ENCODE results near the gene PRDM16. TPM values are rescaled to one million over a fixed set of nuclear protein-coding genes. Genes with fewer than 3 reads are reported as not detected.

PRDM16 gene
- total RNA-seq, 1 donor from 2014 or later, result not detected

GRCh38 chr1:3128431-3129132, 59.6 kb downstream of the PRDM16 start:
- DNase-seq, result no peak

GRCh38 chr1:3129133-3129490, 60.1 kb downstream of the PRDM16 start:
- no peak for DNase-seq

GRCh38 chr1:3130268-3130667, 61.3 kb downstream of the PRDM16 start:
- DNase-seq, result no peak

GRCh38 chr1:3132660-3133059, 63.7 kb downstream of the PRDM16 start:
- DNase-seq, result no peak

GRCh38 chr1:3133686-3134085, 64.7 kb downstream of the PRDM16 start:
- no peak for DNase-seq

GRCh38 chr1:3134381-3135072, 65.5 kb downstream of the PRDM16 start:
- no peak for DNase-seq

GRCh38 chr1:3135073-3135702, 66.2 kb downstream of the PRDM16 start:
- no peak for DNase-seq

- DNase-seq, result no peak
Observed at GRCh38 chr1:3135744-3136455, 66.9 kb downstream of the PRDM16 start.

GRCh38 chr1:3136532-3136931, 67.5 kb downstream of the PRDM16 start:
- no peak for DNase-seq

- no peak for DNase-seq
Observed at GRCh38 chr1:3137111-3138100, 68.4 kb downstream of the PRDM16 start.

GRCh38 chr1:3138623-3139151, 69.7 kb downstream of the PRDM16 start:
- DNase-seq, result no peak

GRCh38 chr1:3139451-3139852, 70.4 kb downstream of the PRDM16 start:
- no peak for DNase-seq

- DNase-seq, result no peak
Observed at GRCh38 chr1:3139871-3140361, 70.9 kb downstream of the PRDM16 start.

- DNase-seq, result no peak
Observed at GRCh38 chr1:3140437-3140836, 71.4 kb downstream of the PRDM16 start.

GRCh38 chr1:3141129-3141528, 72.1 kb downstream of the PRDM16 start:
- DNase-seq, result no peak

GRCh38 chr1:3141836-3142235, 72.8 kb downstream of the PRDM16 start:
- DNase-seq, result no peak

GRCh38 chr1:3142236-3142635, 73.2 kb downstream of the PRDM16 start:
- DNase-seq, result no peak

GRCh38 chr1:3142751-3143150, 73.7 kb downstream of the PRDM16 start:
- no peak for DNase-seq

- no peak for DNase-seq
Observed at GRCh38 chr1:3145532-3146325, 76.7 kb downstream of the PRDM16 start.

- DNase-seq, result no peak
Observed at GRCh38 chr1:3146458-3146857, 77.5 kb downstream of the PRDM16 start.

- DNase-seq, result no peak
Observed at GRCh38 chr1:3146907-3147306, 77.9 kb downstream of the PRDM16 start.
